Astrocyte (in vitro differentiated cells and primary cell): Measurements from ENCODE around the gene AACS. TPM values are rescaled to one million over a fixed set of nuclear protein-coding genes. Genes with fewer than 3 reads are reported as not detected.

Experiments
- DNase-seq: peaks from one replicate; pipeline ENCODE4 v3.0.0-alpha.2; 2010; ENCODE audit warnings: low read depth
- FAIRE-seq: peaks from 2 replicates; lab custom pipeline; 2011; peaks lifted over from hg19 to GRCh38; lab: Jason Lieb, UNC
- H2AFZ ChIP-seq: 2 replicates; pipeline ENCODE4 v1.6.0; 2012; ENCODE audit warnings: low read depth, low read length, inconsistent platforms
- H3K27ac ChIP-seq: 2 replicates; pipeline ENCODE4 v1.5.1; 2011; ENCODE audit warnings: low read depth, low read length, inconsistent platforms
- H3K27me3 ChIP-seq: 2 replicates; pipeline ENCODE4 v1.6.0; 2011; ENCODE audit warnings: low read length, inconsistent platforms; ENCODE audit not compliant: insufficient read depth
- H3K36me3 ChIP-seq: 2 replicates; pipeline ENCODE4 v1.5.1; 2011; ENCODE audit warnings: low read length, inconsistent platforms; ENCODE audit not compliant: insufficient read depth
- H3K4me1 ChIP-seq: 2 replicates; pipeline ENCODE4 v1.5.1; 2011; ENCODE audit warnings: low read length, inconsistent platforms; ENCODE audit not compliant: insufficient read depth
- H3K4me2 ChIP-seq: 2 replicates; pipeline ENCODE4 v1.6.0; 2012; ENCODE audit warnings: low read length, inconsistent platforms
- H3K4me3 ChIP-seq: 2 replicates; pipeline ENCODE4 v1.5.1; 2011; ENCODE audit warnings: low read depth, mild to moderate bottlenecking, low read length, inconsistent platforms; ENCODE audit not compliant: insufficient read depth
- H3K79me2 ChIP-seq: 2 replicates; pipeline ENCODE4 v1.6.0; 2012; ENCODE audit warnings: mild to moderate bottlenecking, low read length, inconsistent platforms; ENCODE audit not compliant: insufficient read depth
- H3K9ac ChIP-seq: 2 replicates; pipeline ENCODE4 v1.6.0; 2012; ENCODE audit warnings: mild to moderate bottlenecking, low read length, inconsistent platforms
- H3K9me3 ChIP-seq: 2 replicates; pipeline ENCODE4 v1.5.1; 2012; ENCODE audit warnings: low read depth, mild to moderate bottlenecking, low read length, inconsistent platforms; ENCODE audit not compliant: insufficient read depth
- H4K20me1 ChIP-seq: 2 replicates; pipeline ENCODE4 v1.6.0; 2012; ENCODE audit warnings: low read length, inconsistent platforms; ENCODE audit not compliant: insufficient read depth
- H3K27ac Mint-ChIP-seq: one replicate; pipeline ENCODE4 v1.8.0; 2021; ENCODE audit warnings: mild to moderate bottlenecking, mixed read lengths; ENCODE audit not compliant: unreplicated experiment
- H3K27me3 Mint-ChIP-seq: one replicate; pipeline ENCODE4 v1.8.0; 2021; ENCODE audit warnings: low read depth, mixed read lengths; ENCODE audit not compliant: unreplicated experiment
- H3K36me3 Mint-ChIP-seq: one replicate; pipeline ENCODE4 v1.8.0; 2021; ENCODE audit warnings: low read depth, mixed read lengths; ENCODE audit not compliant: unreplicated experiment
- H3K4me1 Mint-ChIP-seq: one replicate; pipeline ENCODE4 v1.8.0; 2021; ENCODE audit warnings: low read depth, mixed read lengths; ENCODE audit not compliant: unreplicated experiment
- H3K4me3 Mint-ChIP-seq: one replicate; pipeline ENCODE4 v1.8.0; 2021; ENCODE audit warnings: mild to moderate bottlenecking, moderate library complexity, mixed read lengths; ENCODE audit not compliant: unreplicated experiment
- H3K9me3 Mint-ChIP-seq: one replicate; pipeline ENCODE4 v1.8.0; 2021; ENCODE audit warnings: mild to moderate bottlenecking, mixed read lengths; ENCODE audit not compliant: unreplicated experiment
- CTCF ChIP-seq: IDR thresholded peaks from 2 replicates; pipeline ENCODE4 v1.5.1; 2011; ENCODE audit warnings: low read depth, mild to moderate bottlenecking, inconsistent platforms, low read length, moderate library complexity; ENCODE audit not compliant: insufficient read depth
- EZH2 ChIP-seq: IDR thresholded peaks from 2 replicates; pipeline ENCODE4 v1.6.1; 2012; ENCODE audit warnings: mild to moderate bottlenecking, low read length, inconsistent platforms; ENCODE audit not compliant: insufficient read depth
- total RNA-seq: library from RNA; stranded (reverse); gene quantifications from 2 replicates; pipeline ENCODE4 v1.2.1, GENCODE V29; 2021

Gene AACS
- total RNA-seq, 1 donor from 2014 or later: 22.5 TPM

- no peak overlapping the region for H3K4me3 ChIP-seq
- Mint-ChIP-seq H3K4me3 (no peak overlapping the region), H3K36me3 (peaks cover 14% of the 10 kb centered on the region), H3K4me1 (peaks cover 4% of the 10 kb centered on the region), H3K27me3 (peaks cover 2% of the 10 kb centered on the region), H3K27ac (no peak overlapping the region), H3K9me3 (no peaks in the 10 kb centered on the region)
- DNase-seq: no peak
- no peak overlapping the region for H3K9ac ChIP-seq
- no peak for FAIRE-seq
- no peaks in the 10 kb centered on the region for H3K9me3 ChIP-seq
- TF ChIP-seq CTCF: no peak
- TF ChIP-seq EZH2: no peak
- no peaks in the 10 kb centered on the region for H3K36me3 ChIP-seq
- H2AFZ ChIP-seq: no peak overlapping the region
- H3K27ac ChIP-seq: no peak overlapping the region
- H3K79me2 ChIP-seq: peaks cover 4% of the 10 kb centered on the region
- H3K27me3 ChIP-seq: no peaks in the 10 kb centered on the region
- peaks cover 8% of the 10 kb centered on the region for H3K4me1 ChIP-seq
- no peak overlapping the region for H3K4me2 ChIP-seq
- H4K20me1 ChIP-seq: peaks cover 72% of the 10 kb centered on the region
Measured at GRCh38 chr12:125096894-125097293, 31.7 kb downstream of the AACS start.

GRCh38 chr12:125097427-125097826 lies 32.2 kb downstream of the AACS start:
- Mint-ChIP-seq H3K36me3 (peaks cover 14% of the 10 kb centered on the region), H3K4me3 (no peak overlapping the region), H3K9me3 (no peaks in the 10 kb centered on the region), H3K27ac (no peak overlapping the region), H3K4me1 (peaks cover 4% of the 10 kb centered on the region), H3K27me3 (peaks cover 2% of the 10 kb centered on the region)
- peaks cover 4% of the 10 kb centered on the region for H3K79me2 ChIP-seq
- no peak overlapping the region for H3K4me3 ChIP-seq
- no peaks in the 10 kb centered on the region for H3K36me3 ChIP-seq
- H3K9ac ChIP-seq: no peak overlapping the region
- FAIRE-seq (no peak), DNase-seq (no peak)
- no peak overlapping the region for H3K4me2 ChIP-seq
- TF ChIP-seq EZH2 (no peak), CTCF (no peak)
- peaks cover 8% of the 10 kb centered on the region for H3K4me1 ChIP-seq
- H3K27me3 ChIP-seq: no peaks in the 10 kb centered on the region
- peaks cover 70% of the 10 kb centered on the region for H4K20me1 ChIP-seq
- no peak overlapping the region for H3K27ac ChIP-seq
- H3K9me3 ChIP-seq: no peaks in the 10 kb centered on the region
- H2AFZ ChIP-seq: no peak overlapping the region

GRCh38 chr12:125098676-125099408 lies 33.6 kb downstream of the AACS start:
- H3K27me3 ChIP-seq: no peaks in the 10 kb centered on the region
- H3K9me3 Mint-ChIP-seq: no peaks in the 10 kb centered on the region
- H3K4me2 ChIP-seq: no peak overlapping the region
- H3K79me2 ChIP-seq: peaks cover 4% of the 10 kb centered on the region
- H3K4me1 Mint-ChIP-seq: no peaks in the 10 kb centered on the region
- peaks cover 10% of the 10 kb centered on the region for H3K36me3 ChIP-seq
- H3K27me3 Mint-ChIP-seq: peaks cover 2% of the 10 kb centered on the region
- no peak overlapping the region for H3K4me3 Mint-ChIP-seq
- no peak overlapping the region for H3K27ac Mint-ChIP-seq
- H4K20me1 ChIP-seq: peaks cover 55% of the 10 kb centered on the region
- FAIRE-seq (no peak), DNase-seq (no peak)
- H3K4me1 ChIP-seq: no peaks in the 10 kb centered on the region
- TF ChIP-seq EZH2 (no peak), CTCF (no peak)
- H3K36me3 Mint-ChIP-seq: peaks cover 13% of the 10 kb centered on the region
- no peak overlapping the region for H2AFZ ChIP-seq
- no peak overlapping the region for H3K4me3 ChIP-seq
- H3K9me3 ChIP-seq: no peaks in the 10 kb centered on the region
- H3K27ac ChIP-seq: no peak overlapping the region
- no peak overlapping the region for H3K9ac ChIP-seq
